ENCODE data around the gene C1orf159.

DNA sequence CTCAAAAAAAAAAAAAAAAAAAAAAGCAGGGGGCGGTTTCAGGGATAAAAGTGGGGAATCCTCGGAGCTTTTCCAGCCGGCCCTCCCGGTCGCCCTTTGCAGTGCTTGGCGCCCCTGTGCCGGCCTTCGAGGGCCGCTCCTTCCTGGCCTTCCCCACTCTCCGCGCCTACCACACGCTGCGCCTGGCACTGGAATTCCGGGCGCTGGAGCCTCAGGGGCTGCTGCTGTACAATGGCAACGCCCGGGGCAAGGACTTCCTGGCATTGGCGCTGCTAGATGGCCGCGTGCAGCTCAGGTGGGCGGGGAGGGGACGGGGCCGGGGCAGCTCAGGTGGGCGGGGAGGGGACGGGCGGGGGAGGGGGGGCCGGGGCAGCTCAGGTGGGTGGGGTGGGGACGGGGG, 67.1 kb downstream of the C1orf159 start:
- TF ChIP-seq, protein P1, sequence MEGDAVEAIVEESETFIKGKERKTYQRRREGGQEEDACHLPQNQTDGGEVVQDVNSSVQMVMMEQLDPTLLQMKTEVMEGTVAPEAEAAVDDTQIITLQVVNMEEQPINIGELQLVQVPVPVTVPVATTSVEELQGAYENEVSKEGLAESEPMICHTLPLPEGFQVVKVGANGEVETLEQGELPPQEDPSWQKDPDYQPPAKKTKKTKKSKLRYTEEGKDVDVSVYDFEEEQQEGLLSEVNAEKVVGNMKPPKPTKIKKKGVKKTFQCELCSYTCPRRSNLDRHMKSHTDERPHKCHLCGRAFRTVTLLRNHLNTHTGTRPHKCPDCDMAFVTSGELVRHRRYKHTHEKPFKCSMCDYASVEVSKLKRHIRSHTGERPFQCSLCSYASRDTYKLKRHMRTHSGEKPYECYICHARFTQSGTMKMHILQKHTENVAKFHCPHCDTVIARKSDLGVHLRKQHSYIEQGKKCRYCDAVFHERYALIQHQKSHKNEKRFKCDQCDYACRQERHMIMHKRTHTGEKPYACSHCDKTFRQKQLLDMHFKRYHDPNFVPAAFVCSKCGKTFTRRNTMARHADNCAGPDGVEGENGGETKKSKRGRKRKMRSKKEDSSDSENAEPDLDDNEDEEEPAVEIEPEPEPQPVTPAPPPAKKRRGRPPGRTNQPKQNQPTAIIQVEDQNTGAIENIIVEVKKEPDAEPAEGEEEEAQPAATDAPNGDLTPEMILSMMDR (IDR thresholded peaks at IDR 0.05; ENCODE audit: poor library complexity, severe bottlenecking), result no peak
- TF ChIP-seq MXI1 (conservative IDR thresholded peaks at IDR 0.05; ENCODE audit: poor library complexity, severe bottlenecking) (no peak), SMC3 (conservative IDR thresholded peaks at IDR 0.05; ENCODE audit: poor library complexity) (no peak), EZH2 (IDR thresholded peaks at IDR 0.05; ENCODE audit: borderline replicate concordance, insufficient read depth, low read length, poor library complexity, severe bottlenecking) (no peak), POLR2AphosphoS5 (IDR thresholded peaks at IDR 0.05) (no peak), TAF1 (IDR thresholded peaks at IDR 0.05; ENCODE audit: low read depth) (no peak)

All from neural cell (in vitro differentiated cells).